HFFc6 (cell line): Measurements from ENCODE around the gene POMC. TPM values are rescaled to one million over a fixed set of nuclear protein-coding genes. Genes with fewer than 3 reads are reported as not detected.
"Not testable (repeated sequence)": the region's sequence is repeated elsewhere in the genome, so short reads cannot be mapped to it uniquely, and the experiment has no call there.

Experiments used
- DNase-seq: peaks from one replicate; pipeline ENCODE4 v3.0.0-alpha.2; 2018
- H3K27ac Mint-ChIP-seq: 2 replicates; pipeline ENCODE4 v1.8.0; 2020; ENCODE audit warnings: mild to moderate bottlenecking, mixed read lengths
- H3K27me3 Mint-ChIP-seq: 2 replicates; pipeline ENCODE4 v1.8.0; 2021; ENCODE audit warnings: mild to moderate bottlenecking, moderate library complexity, mixed read lengths; ENCODE audit not compliant: insufficient read depth
- H3K36me3 Mint-ChIP-seq: 2 replicates; pipeline ENCODE4 v1.8.0; 2021; ENCODE audit warnings: low read depth, mixed read lengths
- H3K4me1 Mint-ChIP-seq: 2 replicates; pipeline ENCODE4 v1.8.0; 2020; ENCODE audit warnings: low read depth, mixed read lengths
- H3K4me3 Mint-ChIP-seq: 2 replicates; pipeline ENCODE4 v1.8.0; 2020; ENCODE audit warnings: mild to moderate bottlenecking, moderate library complexity, mixed read lengths
- H3K9me3 Mint-ChIP-seq: 2 replicates; pipeline ENCODE4 v1.8.0; 2020; ENCODE audit warnings: mild to moderate bottlenecking, mixed read lengths
- CTCF ChIP-seq: fragments of 200-600 bp; sonication (generic); IDR thresholded peaks from 2 replicates; pipeline ENCODE4 v1.5.0; 2021; ENCODE audit warnings: antibody characterized with exemption, mild to moderate bottlenecking
- total RNA-seq, 6 experiments: library from RNA; stranded (reverse); fragmentation: NEBNext Ultra II Directional; extraction: Animal tissue kit (Norgen Biotek cat#: 25700); gene quantifications; 2 replicates in 1 of 6; 3 replicates in 5 of 6; pipeline ENCODE4 v1.2.3, GENCODE V29; 2021

The POMC gene
- total RNA-seq, 6 experiments from 2014 or later: not detected

GRCh38 chr2:25146896-25147295 lies 21.5 kb downstream of the POMC start:
- DNase-seq: no peak
- H3K27me3 Mint-ChIP-seq: peaks cover 8% of the 10 kb centered on the region
- no peak for TF ChIP-seq CTCF
- no peaks in the 10 kb centered on the region for H3K36me3 Mint-ChIP-seq
- no peak overlapping the region for H3K27ac Mint-ChIP-seq
- H3K4me3 Mint-ChIP-seq: no peak overlapping the region
- no peaks in the 10 kb centered on the region for H3K4me1 Mint-ChIP-seq
- no peaks in the 10 kb centered on the region for H3K9me3 Mint-ChIP-seq

- TF ChIP-seq CTCF: no peak
These were observed 22.6 kb downstream of the POMC start for GRCh38 chr2:25145803-25146202.

GRCh38 chr2:25141120-25141519 lies 27.3 kb downstream of the POMC start:
- no peaks in the 10 kb centered on the region for H3K4me1 Mint-ChIP-seq
- H3K27ac Mint-ChIP-seq: no peak overlapping the region
- H3K9me3 Mint-ChIP-seq: no peaks in the 10 kb centered on the region
- DNase-seq: no peak
- H3K36me3 Mint-ChIP-seq: no peaks in the 10 kb centered on the region
- H3K27me3 Mint-ChIP-seq: peaks cover 24% of the 10 kb centered on the region
- no peak overlapping the region for H3K4me3 Mint-ChIP-seq
- TF ChIP-seq CTCF: no peak

More at GRCh38 chr2:25145803-25146202, 22.6 kb downstream of the POMC start:
- DNase-seq: no peak
- Mint-ChIP-seq H3K9me3 (no peaks in the 10 kb centered on the region), H3K4me1 (no peaks in the 10 kb centered on the region), H3K4me3 (no peak overlapping the region), H3K27ac (no peak overlapping the region), H3K36me3 (no peaks in the 10 kb centered on the region), H3K27me3 (peaks cover 8% of the 10 kb centered on the region)

- not testable (repeated sequence) for H3K36me3 Mint-ChIP-seq, H3K9me3 Mint-ChIP-seq, H3K27ac Mint-ChIP-seq, H3K4me3 Mint-ChIP-seq, DNase-seq, H3K4me1 Mint-ChIP-seq
- peaks cover 28% of the 10 kb centered on the region for H3K27me3 Mint-ChIP-seq
These were observed 27.8 kb downstream of the POMC start for GRCh38 chr2:25140535-25140934.

- no peaks in the 10 kb centered on the region for H3K9me3 Mint-ChIP-seq
- H3K27ac Mint-ChIP-seq: no peak overlapping the region
- TF ChIP-seq CTCF: no peak
- H3K27me3 Mint-ChIP-seq: peaks cover 36% of the 10 kb centered on the region
- no peak for DNase-seq
- H3K4me1 Mint-ChIP-seq: peaks cover 7% of the 10 kb centered on the region
- H3K36me3 Mint-ChIP-seq: no peaks in the 10 kb centered on the region
- no peak overlapping the region for H3K4me3 Mint-ChIP-seq
These were observed 35.7 kb downstream of the POMC start for GRCh38 chr2:25132693-25133092.

GRCh38 chr2:25132299-25132635 lies 36.1 kb downstream of the POMC start:
- TF ChIP-seq CTCF: no peak
- DNase-seq: no peak
- Mint-ChIP-seq H3K4me1 (peaks cover 10% of the 10 kb centered on the region), H3K27me3 (peaks cover 38% of the 10 kb centered on the region), H3K9me3 (no peaks in the 10 kb centered on the region), H3K36me3 (no peaks in the 10 kb centered on the region), H3K27ac (no peak overlapping the region), H3K4me3 (no peak overlapping the region)
